Measurements from ENCODE around the gene ERC2.
A peak's percentile ranks its signal among the peaks of the same experiment; 100 is the strongest.

The ERC2 gene

DNA sequence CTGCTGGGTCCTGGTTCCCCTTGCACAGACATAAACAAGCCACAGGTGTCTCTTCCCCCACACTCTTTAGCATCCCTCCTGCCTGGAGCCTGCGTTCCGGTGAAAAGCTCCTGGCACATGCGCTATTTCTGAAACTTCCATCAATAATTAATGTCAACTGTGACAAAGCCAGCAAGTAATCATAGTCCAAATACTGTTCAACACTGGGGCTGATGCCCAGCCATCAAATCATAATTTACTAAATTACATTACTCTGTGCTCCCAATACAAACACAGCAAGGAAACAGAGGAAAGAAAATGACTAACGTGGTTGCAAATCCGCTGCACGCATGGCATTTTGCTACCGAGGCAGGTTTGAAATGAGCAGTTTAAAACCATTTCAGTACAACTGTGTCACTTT is 294.7 kb downstream of the ERC2 start:
- no peak for DNase-seq

DNA sequence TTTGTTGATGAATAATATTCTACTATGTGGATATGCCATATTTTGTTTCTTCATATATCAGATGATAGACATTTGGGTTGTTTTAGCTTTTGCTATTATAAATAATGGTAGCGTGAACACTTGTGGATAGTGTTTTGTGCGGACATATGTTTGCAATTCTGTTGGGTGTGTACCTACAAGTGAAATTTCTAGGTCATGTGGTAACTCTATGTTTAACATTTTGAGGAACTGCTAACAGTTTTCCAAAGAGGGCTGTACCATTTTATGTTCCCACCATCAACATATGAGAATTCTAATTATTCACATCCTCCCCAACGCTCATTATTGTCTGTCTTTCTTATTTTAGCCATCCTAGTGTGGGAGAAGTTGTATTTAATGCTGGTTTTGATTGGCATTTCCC is 303.8 kb downstream of the ERC2 start:
- DNase-seq, result no peak

DNA sequence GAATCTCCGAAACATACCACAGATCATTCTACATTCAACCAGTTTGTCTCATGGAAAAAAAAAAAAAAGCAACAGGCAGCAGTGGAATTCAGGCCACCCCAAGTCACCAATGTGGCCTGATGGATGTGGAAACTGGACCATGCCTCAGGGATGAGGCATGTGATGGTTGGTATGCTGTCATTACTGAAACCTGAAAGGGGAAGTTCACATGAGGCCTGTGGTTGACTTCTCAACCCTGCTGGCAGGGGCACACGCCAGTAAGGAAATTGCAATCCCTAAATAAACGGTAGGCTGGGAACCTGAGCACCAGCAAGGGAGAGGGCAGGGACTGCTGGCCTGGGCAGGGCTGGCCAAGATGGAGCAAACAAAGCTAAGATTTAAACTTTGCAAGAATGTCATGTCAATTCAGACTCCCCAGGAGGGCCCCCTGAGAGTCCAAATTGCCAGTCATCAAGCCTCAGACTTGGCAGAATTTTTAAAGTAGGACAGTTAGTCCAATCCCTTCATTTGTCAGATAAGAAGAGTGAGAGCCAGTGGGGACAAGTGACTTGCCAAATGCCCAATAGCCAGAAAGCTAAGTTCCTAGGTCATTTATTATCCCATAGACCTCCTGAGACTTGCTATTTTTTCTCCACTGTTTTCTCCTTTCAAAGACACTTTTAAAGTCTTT is 310.4 kb downstream of the ERC2 start:
- no peak for DNase-seq

- no peak for DNase-seq
Measured at GRCh38 chr3:56154297-56154696, 314.0 kb downstream of the ERC2 start.

DNA sequence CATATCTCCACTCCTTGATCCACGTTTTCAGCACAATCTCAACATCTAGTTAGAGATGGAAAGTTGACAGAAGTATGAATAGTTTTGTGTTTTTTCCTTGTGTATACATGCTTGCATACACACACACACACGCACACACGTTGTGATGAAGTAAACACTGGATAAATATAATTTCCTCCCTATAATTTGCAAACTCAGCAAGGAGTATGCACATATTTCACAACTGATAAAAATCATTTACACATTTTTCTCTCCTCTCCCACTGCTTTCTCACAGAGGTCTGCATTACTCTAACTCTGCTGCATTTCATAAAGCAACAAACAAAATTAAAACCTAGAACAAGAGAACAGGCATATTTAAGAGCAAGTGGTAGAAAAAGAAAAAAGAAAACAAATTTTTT is 320.9 kb downstream of the ERC2 start:
- no peak for DNase-seq

GRCh38 chr3:56145410-56145809 is 322.9 kb downstream of the ERC2 start:
- DNase-seq, result no peak

DNA sequence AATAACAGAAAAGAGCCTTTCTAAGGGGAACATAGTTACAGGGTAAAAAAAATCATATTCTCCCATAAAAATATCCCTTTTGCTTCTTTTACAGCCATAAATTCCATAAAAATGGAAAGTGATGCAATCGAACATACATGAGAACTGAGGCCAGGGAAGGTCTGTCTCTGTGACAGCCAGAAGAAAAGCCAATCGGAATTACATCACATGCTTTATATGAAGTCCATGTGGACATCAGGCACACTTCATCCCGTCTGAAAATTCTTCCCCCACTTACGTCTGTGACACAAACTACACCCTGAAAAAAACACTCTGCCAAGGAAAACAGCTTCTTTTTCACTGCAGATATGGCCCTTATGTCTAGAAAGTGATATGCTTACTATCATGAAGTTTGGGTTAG is 323.5 kb downstream of the ERC2 start:
- DNase-seq, result no peak

DNA sequence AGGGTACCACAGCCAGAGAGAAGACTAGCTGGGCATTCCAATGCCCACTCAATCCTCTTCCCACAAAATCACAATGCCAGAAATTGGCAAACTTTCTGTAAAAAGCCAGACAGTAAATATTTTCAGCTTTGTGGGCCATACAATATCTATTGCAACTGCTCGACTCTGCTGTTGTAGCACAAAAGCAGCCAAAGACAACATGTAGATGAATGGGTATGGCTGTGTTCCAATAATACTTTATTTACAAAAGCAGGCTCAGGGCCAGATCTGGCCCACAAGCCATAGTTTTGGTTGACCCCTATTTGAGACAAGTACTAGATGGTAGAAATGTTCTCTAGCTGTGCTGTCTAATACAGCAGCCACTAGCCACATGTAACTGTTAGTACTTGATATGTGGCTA is 330.9 kb downstream of the ERC2 start:
- DNase-seq, result no peak

GRCh38 chr3:56136514-56136913 is 331.8 kb downstream of the ERC2 start:
- DNase-seq, result no peak

- DNase-seq, result no peak
Measured at GRCh38 chr3:56135941-56136340, 332.3 kb downstream of the ERC2 start.

DNA sequence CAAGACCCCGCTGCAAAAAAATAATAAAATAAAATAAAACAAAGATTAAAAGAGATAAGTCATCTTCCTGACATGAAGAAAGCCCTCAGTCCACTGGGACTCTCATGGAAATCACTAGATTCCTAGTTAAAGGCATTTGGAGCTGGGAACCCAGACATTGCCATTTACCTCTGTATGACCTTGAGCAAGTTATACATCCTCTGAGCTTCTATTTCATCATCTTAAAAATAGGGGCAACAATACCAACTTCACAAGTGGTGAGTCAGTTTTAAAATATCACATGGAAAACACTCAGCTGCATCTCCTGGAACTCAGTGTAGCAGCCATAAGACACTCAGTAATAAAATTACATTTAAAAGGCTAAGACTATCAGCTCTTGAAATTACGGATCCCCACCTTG is 334.8 kb downstream of the ERC2 start:
- DNase-seq, result no peak

GRCh38 chr3:56132762-56133161 is 335.5 kb downstream of the ERC2 start:
- DNase-seq, result no peak

DNA sequence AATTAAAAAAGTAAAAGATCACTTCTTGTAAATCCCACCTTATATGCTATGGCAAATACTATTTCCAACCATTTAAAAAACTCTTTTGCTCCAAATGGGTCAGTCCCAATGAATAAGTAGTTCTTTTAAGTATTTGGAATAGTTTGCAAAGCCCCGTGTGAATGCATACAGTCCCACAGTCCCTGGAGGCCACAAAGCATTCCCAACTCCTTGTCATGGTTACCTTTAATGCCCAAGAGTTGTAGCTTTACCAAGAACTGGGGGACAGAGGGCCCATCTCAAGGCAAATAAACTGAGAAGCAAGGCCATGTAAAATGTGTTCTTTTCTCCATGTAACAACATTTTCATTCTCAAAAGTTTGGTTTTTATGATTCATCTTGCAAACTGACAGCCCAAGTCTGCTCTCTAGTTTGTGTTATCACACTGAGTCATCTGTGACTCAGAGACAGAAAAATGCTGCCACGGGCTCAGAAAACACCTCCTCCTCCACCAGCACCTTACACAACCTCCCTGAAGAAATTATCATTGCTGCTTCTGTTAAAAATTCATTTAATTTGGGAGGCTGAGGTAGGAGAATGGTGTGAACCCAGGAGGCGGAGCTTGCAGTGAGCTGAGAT is 336.2 kb downstream of the ERC2 start:
- DNase-seq, result peak in 1 of 2 donors; percentile 2

GRCh38 chr3:56130036-56130435 is 338.2 kb downstream of the ERC2 start:
- DNase-seq, result no peak

DNA sequence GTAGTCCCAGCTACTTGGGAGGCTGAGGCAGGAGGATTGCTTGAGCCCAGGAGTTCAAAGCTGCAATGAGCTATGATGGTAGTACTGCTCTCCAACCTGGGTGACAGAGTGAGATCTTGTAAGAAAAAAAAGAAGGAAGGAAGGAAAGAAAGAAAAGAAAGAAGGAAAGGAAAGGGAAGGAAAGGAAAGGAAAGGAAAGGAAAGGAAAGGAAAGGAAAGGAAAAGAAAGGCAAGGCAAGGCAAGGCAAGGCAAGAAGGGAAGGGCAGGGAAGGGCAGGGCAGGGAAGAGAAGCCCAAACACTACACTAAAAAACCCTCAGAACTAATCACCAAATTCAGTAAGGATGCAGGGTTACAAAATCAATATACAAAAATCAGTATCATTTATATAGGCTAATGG is 341.6 kb downstream of the ERC2 start:
- DNase-seq, result no peak

GRCh38 chr3:56125358-56126005 is 342.8 kb downstream of the ERC2 start:
- DNase-seq, result no peak

GRCh38 chr3:56124546-56124945 is 343.7 kb downstream of the ERC2 start:
- no peak for DNase-seq

GRCh38 chr3:56123487-56123886 is 344.8 kb downstream of the ERC2 start:
- no peak for DNase-seq

DNA sequence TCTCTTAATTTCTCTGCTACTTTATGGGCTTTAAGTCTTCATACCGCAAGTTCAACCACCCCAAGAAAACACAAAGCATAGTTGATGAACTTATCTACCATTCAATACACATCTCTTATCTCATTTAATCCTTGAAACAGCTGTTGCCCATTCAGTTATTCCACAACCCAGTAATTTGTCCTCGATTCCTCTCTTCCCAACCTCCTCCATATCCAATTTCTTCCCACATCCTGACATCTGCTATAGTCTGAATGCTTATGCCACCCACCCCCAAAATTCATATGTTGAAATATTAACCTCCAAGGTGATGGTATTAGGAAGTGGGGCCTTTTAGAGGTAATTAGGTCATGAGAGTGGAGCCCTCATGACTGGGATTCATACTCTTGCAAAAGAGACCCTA is 345.4 kb downstream of the ERC2 start:
- DNase-seq, result no peak

DNA sequence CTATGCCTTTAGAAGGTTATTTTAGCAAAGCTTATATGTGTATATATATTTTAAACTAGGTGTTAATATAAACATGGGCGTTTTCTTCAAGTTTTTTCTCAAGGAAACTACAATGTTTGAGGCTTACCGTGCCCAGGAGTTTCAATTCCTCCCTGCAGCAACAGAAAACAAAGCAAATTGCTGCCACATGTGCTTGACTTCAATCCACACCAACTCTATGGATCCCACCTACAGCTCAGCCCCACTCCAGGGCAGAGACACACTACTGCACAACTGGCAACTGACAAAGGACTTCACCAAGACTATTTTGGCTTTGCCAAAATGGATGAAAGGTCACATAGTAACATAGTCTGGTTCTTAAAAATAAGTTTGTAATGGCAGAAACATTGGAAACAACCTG is 346.6 kb downstream of the ERC2 start:
- no peak for DNase-seq

GRCh38 chr3:56119575-56120349 is 348.5 kb downstream of the ERC2 start:
- DNase-seq, result no peak

GRCh38 chr3:56118968-56119367 is 349.3 kb downstream of the ERC2 start:
- DNase-seq, result no peak

- no peak for DNase-seq
Measured at GRCh38 chr3:56115698-56116097, 352.6 kb downstream of the ERC2 start.

GRCh38 chr3:56115199-56115598 is 353.1 kb downstream of the ERC2 start:
- DNase-seq, result no peak
